Parathyroid adenoma (tissue), 2 donors: ENCODE data around the gene NIT2.
"Not testable (repeated sequence)": the region's sequence is repeated elsewhere in the genome, so short reads cannot be mapped to it uniquely, and the experiment has no call there.

ENCODE experiments used
- H2AFZ ChIP-seq: fragments of 300-600 bp; sonication (generic); one replicate; pipeline ENCODE4 v1.7.0; 2017; ENCODE audit warnings: antibody characterized with exemption, mild to moderate bottlenecking
- H3K27ac ChIP-seq: fragments of 300-600 bp; sonication (generic); one replicate; pipeline ENCODE4 v1.7.0; 2017
- H3K27me3 ChIP-seq: fragments of 300-600 bp; sonication (generic); one replicate; pipeline ENCODE4 v1.7.0; 2017; ENCODE audit warnings: low read length; ENCODE audit not compliant: control insufficient read depth, insufficient read depth
- H3K36me3 ChIP-seq: fragments of 300-600 bp; sonication (generic); one replicate; pipeline ENCODE4 v1.7.0; 2017; ENCODE audit warnings: low read length; ENCODE audit not compliant: control insufficient read depth, insufficient read depth
- H3K4me1 ChIP-seq: fragments of 300-600 bp; sonication (generic); one replicate; pipeline ENCODE4 v1.7.0; 2017; ENCODE audit warnings: control low read depth
- H3K4me2 ChIP-seq: fragments of 300-600 bp; sonication (generic); one replicate; pipeline ENCODE4 v1.7.0; 2017; ENCODE audit warnings: low read length
- H3K4me3 ChIP-seq: fragments of 300-600 bp; sonication (generic); one replicate; pipeline ENCODE4 v1.7.0; 2017; ENCODE audit warnings: low read depth, low read length
- H3K79me2 ChIP-seq: fragments of 300-600 bp; sonication (generic); one replicate; pipeline ENCODE4 v1.7.0; 2017; ENCODE audit warnings: control low read depth
- H3K9ac ChIP-seq: fragments of 300-600 bp; sonication (generic); one replicate; pipeline ENCODE4 v1.7.0; 2017; ENCODE audit warnings: mild to moderate bottlenecking
- H3K9me3 ChIP-seq: fragments of 300-600 bp; sonication (generic); one replicate; pipeline ENCODE4 v1.7.0; 2017; ENCODE audit warnings: low read length; ENCODE audit not compliant: control insufficient read depth
- TF ChIP-seq, protein P1 (sequence below): fragments of 300-600 bp; sonication (generic); IDR thresholded peaks from one replicate; pipeline ENCODE4 v1.7.0; 2017; ENCODE audit warnings: antibody characterized with exemption, mild to moderate bottlenecking
- donor health status: primary hyperparathyroidism.

Gene NIT2

DNA sequence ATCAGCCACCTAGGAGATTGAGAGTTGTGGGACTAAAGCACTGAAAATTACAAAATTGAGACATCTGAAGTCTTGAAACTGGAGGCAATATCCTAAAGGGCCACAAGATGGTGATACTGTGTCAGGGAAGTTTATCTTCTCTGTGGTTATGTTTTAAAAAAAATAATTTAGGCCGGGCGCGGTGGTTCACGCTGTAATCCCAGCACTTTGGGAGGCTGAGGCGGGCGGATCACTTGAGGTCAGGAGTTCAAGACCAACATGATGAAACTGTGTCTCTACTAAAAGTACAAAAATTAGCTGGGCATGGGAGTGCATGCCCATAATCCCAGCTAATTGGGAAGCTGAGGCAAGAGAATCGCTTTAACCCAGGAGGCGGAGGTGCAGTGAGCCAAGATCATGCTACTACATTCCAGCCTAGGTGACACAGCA lies 17.9 kb upstream of the NIT2 start:
- Histone ChIP-seq H3K4me2 (no peak overlapping the region), H3K9me3 (no peaks in the 10 kb centered on the region), H3K79me2 (no peaks in the 10 kb centered on the region), H3K9ac (no peak overlapping the region), H2AFZ (no peak overlapping the region), H3K27ac (no peak overlapping the region), H3K4me1 (no peaks in the 10 kb centered on the region), H3K27me3 (no peaks in the 10 kb centered on the region), H3K36me3 (no peaks in the 10 kb centered on the region), H3K4me3 (no peak overlapping the region)
- TF ChIP-seq, protein P1, sequence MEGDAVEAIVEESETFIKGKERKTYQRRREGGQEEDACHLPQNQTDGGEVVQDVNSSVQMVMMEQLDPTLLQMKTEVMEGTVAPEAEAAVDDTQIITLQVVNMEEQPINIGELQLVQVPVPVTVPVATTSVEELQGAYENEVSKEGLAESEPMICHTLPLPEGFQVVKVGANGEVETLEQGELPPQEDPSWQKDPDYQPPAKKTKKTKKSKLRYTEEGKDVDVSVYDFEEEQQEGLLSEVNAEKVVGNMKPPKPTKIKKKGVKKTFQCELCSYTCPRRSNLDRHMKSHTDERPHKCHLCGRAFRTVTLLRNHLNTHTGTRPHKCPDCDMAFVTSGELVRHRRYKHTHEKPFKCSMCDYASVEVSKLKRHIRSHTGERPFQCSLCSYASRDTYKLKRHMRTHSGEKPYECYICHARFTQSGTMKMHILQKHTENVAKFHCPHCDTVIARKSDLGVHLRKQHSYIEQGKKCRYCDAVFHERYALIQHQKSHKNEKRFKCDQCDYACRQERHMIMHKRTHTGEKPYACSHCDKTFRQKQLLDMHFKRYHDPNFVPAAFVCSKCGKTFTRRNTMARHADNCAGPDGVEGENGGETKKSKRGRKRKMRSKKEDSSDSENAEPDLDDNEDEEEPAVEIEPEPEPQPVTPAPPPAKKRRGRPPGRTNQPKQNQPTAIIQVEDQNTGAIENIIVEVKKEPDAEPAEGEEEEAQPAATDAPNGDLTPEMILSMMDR, result peak; percentile 63

DNA sequence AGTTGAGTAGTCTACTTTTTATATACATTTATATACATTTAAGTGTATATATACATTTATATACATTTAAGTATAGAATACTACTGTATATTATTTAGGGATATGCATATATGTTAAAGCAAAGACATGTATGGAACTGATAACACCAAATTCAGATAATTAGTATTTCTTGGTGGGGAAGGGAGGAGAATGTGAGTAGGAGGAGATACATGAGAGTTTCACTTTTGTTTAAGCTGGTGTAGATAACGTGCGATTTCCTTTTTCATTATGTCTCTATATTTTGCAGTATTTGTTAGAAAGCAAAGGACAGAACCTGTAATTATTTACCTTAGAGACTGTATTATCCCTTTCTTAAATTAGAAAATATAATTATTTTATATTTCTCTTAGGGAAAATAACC lies 16.6 kb upstream of the NIT2 start:
- Histone ChIP-seq H3K9me3 (no peaks in the 10 kb centered on the region), H2AFZ (no peak overlapping the region), H3K4me2 (no peak overlapping the region), H3K4me3 (no peak overlapping the region), H3K79me2 (no peaks in the 10 kb centered on the region), H3K4me1 (no peaks in the 10 kb centered on the region), H3K36me3 (no peaks in the 10 kb centered on the region), H3K9ac (no peak overlapping the region), H3K27ac (no peak overlapping the region), H3K27me3 (no peaks in the 10 kb centered on the region)
- TF ChIP-seq, protein P1, result no peak

DNA sequence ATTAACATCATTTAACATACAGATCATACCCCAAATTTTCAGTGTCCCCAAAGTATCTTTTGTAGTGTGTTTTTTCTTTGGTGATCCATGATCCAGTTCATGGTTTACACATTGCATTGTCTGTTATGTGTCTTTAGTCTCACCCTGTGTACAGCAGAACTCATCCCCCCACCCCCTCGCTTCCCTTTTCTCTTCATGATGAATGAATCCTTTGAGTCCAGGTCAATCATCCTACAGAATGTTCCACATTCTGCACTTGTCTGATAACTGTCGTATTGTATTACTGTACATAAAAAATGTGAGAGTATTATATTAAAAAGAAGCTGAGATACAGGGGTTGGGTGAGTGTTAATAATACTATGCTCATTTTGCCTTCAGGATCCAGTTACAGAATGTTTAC lies 14.6 kb upstream of the NIT2 start:
- H3K79me2 ChIP-seq, result no peaks in the 10 kb centered on the region
- H3K4me2 ChIP-seq, result no peak overlapping the region
- no peaks in the 10 kb centered on the region for H3K36me3 ChIP-seq
- no peaks in the 10 kb centered on the region for H3K4me1 ChIP-seq
- TF ChIP-seq, protein P1, result no peak
- H2AFZ ChIP-seq, result no peak overlapping the region
- no peak overlapping the region for H3K9ac ChIP-seq
- no peak overlapping the region for H3K4me3 ChIP-seq
- H3K9me3 ChIP-seq, result no peaks in the 10 kb centered on the region
- H3K27me3 ChIP-seq, result no peaks in the 10 kb centered on the region
- H3K27ac ChIP-seq, result no peak overlapping the region

DNA sequence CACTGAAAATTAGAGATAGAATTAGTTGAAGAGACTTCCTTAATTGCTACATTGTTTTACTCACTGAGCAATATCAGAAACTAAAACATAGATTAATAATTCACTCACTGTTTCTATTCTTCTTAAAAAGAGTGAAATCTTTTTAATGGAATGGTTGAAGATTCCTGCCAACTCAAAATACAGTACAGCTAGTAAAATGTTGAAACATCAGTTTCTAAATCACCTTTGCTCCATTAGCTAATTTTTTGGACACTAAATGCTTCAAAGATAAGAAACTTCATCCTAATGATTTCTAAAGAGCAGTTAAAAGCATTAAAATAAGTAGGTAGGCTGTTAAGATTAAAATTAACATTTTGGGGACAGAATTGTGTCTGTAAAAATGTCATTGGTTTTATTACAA lies 10.5 kb upstream of the NIT2 start:
- H3K27me3 ChIP-seq, result no peaks in the 10 kb centered on the region
- H3K4me3 ChIP-seq, result no peak overlapping the region
- H3K79me2 ChIP-seq, result no peaks in the 10 kb centered on the region
- H3K36me3 ChIP-seq, result no peaks in the 10 kb centered on the region
- no peak overlapping the region for H2AFZ ChIP-seq
- H3K9ac ChIP-seq, result no peak overlapping the region
- H3K9me3 ChIP-seq, result no peaks in the 10 kb centered on the region
- H3K4me1 ChIP-seq, result no peaks in the 10 kb centered on the region
- TF ChIP-seq, protein P1, result no peak
- H3K4me2 ChIP-seq, result no peak overlapping the region
- no peak overlapping the region for H3K27ac ChIP-seq

GRCh38 chr3:100325827-100326226 lies 8.7 kb upstream of the NIT2 start:
- Histone ChIP-seq H2AFZ (no peak overlapping the region), H3K4me2 (no peak overlapping the region), H3K9me3 (no peaks in the 10 kb centered on the region), H3K4me1 (no peaks in the 10 kb centered on the region), H3K36me3 (no peaks in the 10 kb centered on the region), H3K27me3 (no peaks in the 10 kb centered on the region), H3K9ac (no peak overlapping the region), H3K79me2 (no peaks in the 10 kb centered on the region), H3K27ac (no peak overlapping the region), H3K4me3 (no peak overlapping the region)
- TF ChIP-seq, protein P1, result no peak

- H3K27ac ChIP-seq, H3K9ac ChIP-seq, H3K4me3 ChIP-seq, H3K9me3 ChIP-seq, H3K36me3 ChIP-seq, H2AFZ ChIP-seq, H3K79me2 ChIP-seq, H3K4me1 ChIP-seq, H3K4me2 ChIP-seq, H3K27me3 ChIP-seq: not testable (repeated sequence)
Observed at GRCh38 chr3:100327377-100327776, 7.2 kb upstream of the NIT2 start.
